ENCODE measurements around the gene MBLAC2. TPM values are rescaled to one million over a fixed set of nuclear protein-coding genes. Genes with fewer than 3 reads are reported as not detected.

The MBLAC2 gene
- 1 to 10 TPM; 3.0 to 6.2 (median 3.8) TPM for polyA plus RNA-seq (ENCODE audit: low read depth in 6 of 6)

DNA sequence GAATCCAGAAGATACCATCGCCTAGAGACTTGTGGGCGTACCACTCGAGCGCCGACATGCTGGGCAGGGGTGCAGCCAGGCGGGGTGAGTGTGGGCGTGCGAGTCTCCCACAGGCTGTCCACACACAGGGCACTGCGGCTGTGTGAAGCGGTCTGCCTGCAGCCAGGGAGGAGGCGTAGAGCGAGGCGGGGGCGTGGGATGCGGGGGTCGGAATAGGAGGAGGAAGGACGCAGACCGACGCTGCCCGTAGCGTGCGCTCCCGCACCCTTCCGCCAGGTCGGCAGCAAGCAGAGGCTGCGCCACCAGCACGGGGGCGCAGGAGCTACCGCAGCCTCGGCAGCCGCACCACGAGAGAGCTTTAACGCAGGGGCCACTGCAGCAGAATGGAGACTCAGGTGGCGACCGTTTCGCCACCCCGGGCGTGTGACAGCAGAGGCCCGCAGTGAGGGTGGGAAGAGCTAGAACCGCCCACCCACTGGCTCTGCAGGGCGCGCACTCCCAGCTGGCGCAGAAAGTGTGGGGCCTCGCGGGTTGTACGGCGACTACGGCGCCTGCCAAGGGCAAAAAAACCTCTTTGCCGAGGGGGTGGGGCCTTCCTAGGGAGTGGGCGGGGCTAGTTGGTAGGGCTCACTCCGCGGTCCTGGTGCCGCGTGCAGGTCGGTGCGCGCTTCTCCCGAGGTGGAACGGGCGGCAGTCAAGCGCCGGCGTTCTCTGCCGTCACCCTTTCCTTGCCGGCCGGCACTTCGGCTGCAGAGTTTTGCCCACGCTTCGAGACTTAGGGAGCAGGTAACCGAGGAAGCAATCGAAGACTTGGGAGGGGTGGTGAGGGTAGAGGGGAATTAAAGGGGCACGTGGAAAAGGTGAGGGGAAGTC is at the start of gene MBLAC2, which contains the start of gene POLR3G:
TSS of gene MBLAC2 (minus strand) at position 537 of the 873 bp plus-strand sequence. CDS start at position 58, 479 bp downstream.
TSS of gene POLR3G (plus strand) at position 630 of the 873 bp plus-strand sequence. CDS start 10,704 bp downstream, outside the sequence.
- peaks cover 30 to 39% (median 35%) of the 10 kb centered on the region in 3 donors for H3K4me1 Mint-ChIP-seq
- no peaks in the 10 kb centered on the region for H3K27me3 Mint-ChIP-seq
- peaks cover 0 to 5% of the 10 kb centered on the region in 2 donors for H3K36me3 Mint-ChIP-seq
- H3K9me3 Mint-ChIP-seq = peaks cover 0 to under 1% (median 0%) of the 10 kb centered on the region in 7 donors
- ATAC-seq (ENCODE audit: low read depth in 2 of 2) (peak; percentile 84 to 86), DNase-seq (peak; percentile 92)
- H3K4me3 Mint-ChIP-seq = peak within 1 kb of the TSS; percentile 92 to 99 (median 98)
- peak within 1 kb of the TSS; percentile 76 to 98 (median 92) for H3K27ac Mint-ChIP-seq

DNA sequence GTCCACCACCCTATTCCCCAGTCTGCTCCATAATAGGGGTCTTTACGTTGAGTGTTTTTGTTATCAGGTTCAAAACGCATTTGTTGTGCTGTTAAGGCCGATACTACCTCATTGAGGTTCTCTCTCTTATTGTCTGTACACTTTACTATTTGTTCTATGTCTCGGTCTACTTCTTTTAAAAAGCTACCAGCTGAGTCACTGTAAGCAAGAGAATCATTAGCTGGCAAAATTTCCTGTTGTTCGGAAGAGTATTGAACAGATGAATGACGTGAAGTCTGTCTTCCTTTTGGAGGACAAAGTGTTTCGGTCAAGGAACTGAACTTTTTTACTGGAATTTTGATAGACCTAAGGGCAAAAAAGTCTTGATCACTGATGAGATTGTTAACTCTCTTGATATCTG is 44.5 kb upstream of the MBLAC2 start:
- no peak for DNase-seq
- H3K27me3 Mint-ChIP-seq = no peaks in the 10 kb centered on the region
- peaks cover 0 to 2% (median 0%) of the 10 kb centered on the region in 7 donors for H3K9me3 Mint-ChIP-seq
- peaks cover 0 to 16% (median 0%) of the 10 kb centered on the region in 3 donors for H3K4me1 Mint-ChIP-seq
- H3K27ac Mint-ChIP-seq = no peak overlapping the region
- ATAC-seq (ENCODE audit: low read depth in 2 of 2) = no peak
- H3K36me3 Mint-ChIP-seq = peaks cover 34 to 35% of the 10 kb centered on the region in 2 donors
- no peak overlapping the region for H3K4me3 Mint-ChIP-seq

DNA sequence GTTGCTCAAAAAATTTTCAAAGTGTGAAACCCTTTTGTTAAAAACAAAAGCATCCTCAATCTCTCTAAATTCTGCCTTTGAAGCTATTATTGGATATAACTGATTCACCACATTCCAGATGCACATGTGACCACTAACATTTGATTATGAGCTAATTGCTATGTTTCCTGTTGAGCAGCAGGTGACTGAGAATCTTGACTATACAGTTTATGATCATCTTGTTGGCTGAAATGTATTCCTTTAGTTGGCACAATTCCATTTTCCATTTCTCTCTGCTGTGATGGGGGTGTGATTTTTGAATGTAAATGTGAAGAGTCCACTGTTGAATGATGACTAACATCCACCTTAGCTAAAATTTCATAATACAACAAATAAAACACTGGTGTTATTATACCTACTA is 44.1 kb upstream of the MBLAC2 start:
- H3K27me3 Mint-ChIP-seq = no peaks in the 10 kb centered on the region
- H3K36me3 Mint-ChIP-seq = peaks cover 34 to 35% of the 10 kb centered on the region in 2 donors
- ATAC-seq (ENCODE audit: low read depth in 2 of 2) (no peak), DNase-seq (no peak)
- H3K9me3 Mint-ChIP-seq = peaks cover 0 to 2% (median 0%) of the 10 kb centered on the region in 7 donors
- peaks cover 0 to 16% (median 0%) of the 10 kb centered on the region in 3 donors for H3K4me1 Mint-ChIP-seq
- H3K27ac Mint-ChIP-seq = peak overlapping the region in 1 of 6 donors; percentile 37
- H3K4me3 Mint-ChIP-seq = no peak overlapping the region

- Mint-ChIP-seq H3K4me1 (peaks cover 0 to 9% (median 0%) of the 10 kb centered on the region in 3 donors), H3K4me3 (no peak overlapping the region), H3K27ac (peak overlapping the region in 2 of 6 donors; percentile 57 to 86), H3K27me3 (no peaks in the 10 kb centered on the region), H3K9me3 (peaks cover 0 to 2% (median 0%) of the 10 kb centered on the region in 7 donors), H3K36me3 (peaks cover 11 to 17% of the 10 kb centered on the region in 2 donors)
- ATAC-seq (ENCODE audit: low read depth in 2 of 2) (no peak), DNase-seq (no peak)
Observed at GRCh38 chr5:90514520-90514919, 39.9 kb upstream of the MBLAC2 start.

GRCh38 chr5:90510438-90510837 is 35.9 kb upstream of the MBLAC2 start:
- Mint-ChIP-seq H3K4me3 (peak overlapping the region in 1 of 8 donors; percentile 53), H3K27ac (no peak overlapping the region), H3K9me3 (peaks cover 0 to 4% (median 0%) of the 10 kb centered on the region in 7 donors), H3K4me1 (no peaks in the 10 kb centered on the region), H3K27me3 (no peaks in the 10 kb centered on the region), H3K36me3 (peaks cover 0 to 19% of the 10 kb centered on the region in 2 donors)
- no peak for ATAC-seq (ENCODE audit: low read depth in 2 of 2)
- DNase-seq = no peak

DNA sequence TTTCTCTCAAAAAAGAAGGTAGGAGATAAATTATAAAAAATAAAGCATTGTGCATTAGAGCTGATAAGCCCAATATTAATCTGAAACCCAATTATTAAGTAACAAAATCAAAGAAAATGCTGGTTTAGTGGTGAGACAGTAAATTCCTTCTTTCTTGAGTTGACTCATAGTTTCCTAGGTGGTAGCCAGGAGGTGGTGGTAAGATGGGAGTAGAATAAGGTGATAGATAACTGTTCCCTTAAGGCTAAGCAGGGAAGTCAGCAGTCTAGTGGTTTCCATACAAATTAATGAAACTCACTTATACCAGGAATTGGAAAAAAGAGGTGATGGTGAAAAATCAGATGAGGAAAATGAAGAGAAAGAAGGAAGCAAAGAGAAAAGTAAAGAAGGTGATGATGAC is 31.6 kb upstream of the MBLAC2 start:
- H3K27me3 Mint-ChIP-seq = no peaks in the 10 kb centered on the region
- H3K4me3 Mint-ChIP-seq = no peak overlapping the region
- no peak for ATAC-seq (ENCODE audit: low read depth in 2 of 2)
- no peak for DNase-seq
- H3K9me3 Mint-ChIP-seq = peaks cover 0 to 4% (median 0%) of the 10 kb centered on the region in 7 donors
- no peaks in the 10 kb centered on the region for H3K4me1 Mint-ChIP-seq
- peak overlapping the region in 1 of 6 donors; percentile 50 for H3K27ac Mint-ChIP-seq
- peaks cover 0 to 13% of the 10 kb centered on the region in 2 donors for H3K36me3 Mint-ChIP-seq

DNA sequence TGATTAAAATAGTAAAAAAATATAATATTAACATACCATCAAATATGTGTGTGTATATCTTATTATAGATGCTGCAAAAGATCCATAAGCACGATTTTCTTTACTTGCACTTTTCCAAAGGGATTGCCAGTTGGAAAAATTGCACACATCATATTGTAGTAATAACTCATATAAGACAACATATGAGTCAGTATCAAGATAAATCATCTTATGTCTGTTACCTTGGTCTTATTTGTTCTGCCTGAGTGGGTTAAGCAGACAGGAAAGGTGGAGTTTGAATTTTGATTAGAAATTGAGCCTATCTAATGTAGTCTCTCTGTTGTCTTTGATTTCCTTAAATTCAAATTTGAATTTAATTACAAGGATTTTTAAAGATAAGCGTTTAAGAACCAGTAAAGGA is 30.2 kb upstream of the MBLAC2 start:
- Mint-ChIP-seq H3K4me3 (no peak overlapping the region), H3K27ac (no peak overlapping the region), H3K36me3 (peaks cover 0 to 13% of the 10 kb centered on the region in 2 donors), H3K9me3 (peaks cover 0 to 4% (median 0%) of the 10 kb centered on the region in 7 donors), H3K4me1 (no peaks in the 10 kb centered on the region), H3K27me3 (no peaks in the 10 kb centered on the region)
- ATAC-seq (ENCODE audit: low read depth in 2 of 2) = no peak
- DNase-seq = no peak

GRCh38 chr5:90503596-90503995 is 29.0 kb upstream of the MBLAC2 start:
- Mint-ChIP-seq H3K9me3 (no peaks in the 10 kb centered on the region), H3K27ac (no peak overlapping the region), H3K4me3 (no peak overlapping the region), H3K27me3 (no peaks in the 10 kb centered on the region), H3K4me1 (no peaks in the 10 kb centered on the region), H3K36me3 (peaks cover 0 to 5% of the 10 kb centered on the region in 2 donors)
- no peak for DNase-seq
- ATAC-seq (ENCODE audit: low read depth in 2 of 2) = no peak

DNA sequence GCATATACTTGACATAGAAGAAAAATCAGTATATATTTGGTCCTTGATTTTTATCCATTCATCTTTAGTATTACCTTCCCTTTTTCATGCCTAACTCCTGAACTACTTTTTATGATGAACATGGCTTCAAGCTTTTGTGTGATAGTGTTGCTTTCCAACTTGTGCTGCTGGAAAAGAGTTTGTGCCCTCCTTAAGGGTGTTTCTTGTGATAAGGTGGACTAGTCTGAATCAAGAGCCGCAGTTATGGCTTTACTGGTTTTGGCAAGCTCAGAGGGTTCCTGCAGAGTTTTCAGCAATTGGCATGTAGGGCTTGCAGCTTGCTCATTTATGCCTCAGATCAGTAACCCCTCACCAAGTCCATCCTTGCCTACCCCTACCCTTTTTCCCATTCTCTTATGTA is 20.6 kb upstream of the MBLAC2 start:
- Mint-ChIP-seq H3K27me3 (no peaks in the 10 kb centered on the region), H3K9me3 (peaks cover 0 to 8% (median 4%) of the 10 kb centered on the region in 7 donors), H3K27ac (no peak overlapping the region), H3K36me3 (peaks cover 4 to 7% of the 10 kb centered on the region in 2 donors), H3K4me3 (no peak overlapping the region), H3K4me1 (no peaks in the 10 kb centered on the region)
- DNase-seq (no peak), ATAC-seq (ENCODE audit: low read depth in 2 of 2) (no peak)

GRCh38 chr5:90494043-90494442 is 19.5 kb upstream of the MBLAC2 start:
- H3K27me3 Mint-ChIP-seq = no peaks in the 10 kb centered on the region
- H3K4me1 Mint-ChIP-seq = no peaks in the 10 kb centered on the region
- no peak for DNase-seq
- no peak for ATAC-seq (ENCODE audit: low read depth in 2 of 2)
- H3K4me3 Mint-ChIP-seq = no peak overlapping the region
- peaks cover 0 to 8% (median 4%) of the 10 kb centered on the region in 7 donors for H3K9me3 Mint-ChIP-seq
- peaks cover 4 to 7% of the 10 kb centered on the region in 2 donors for H3K36me3 Mint-ChIP-seq
- H3K27ac Mint-ChIP-seq = no peak overlapping the region

- Mint-ChIP-seq H3K27ac (no peak overlapping the region), H3K36me3 (peaks cover under 1 to 7% of the 10 kb centered on the region in 2 donors), H3K27me3 (no peaks in the 10 kb centered on the region), H3K9me3 (peaks cover 0 to under 1% (median 0%) of the 10 kb centered on the region in 7 donors), H3K4me1 (no peaks in the 10 kb centered on the region), H3K4me3 (no peak overlapping the region)
- DNase-seq (no peak), ATAC-seq (ENCODE audit: low read depth in 2 of 2) (no peak)
Observed at GRCh38 chr5:90488791-90489190, 14.2 kb upstream of the MBLAC2 start.

- Mint-ChIP-seq H3K36me3 (peaks cover 0 to 6% of the 10 kb centered on the region in 2 donors), H3K27ac (no peak overlapping the region), H3K9me3 (no peaks in the 10 kb centered on the region), H3K4me3 (no peak overlapping the region), H3K27me3 (no peaks in the 10 kb centered on the region), H3K4me1 (no peaks in the 10 kb centered on the region)
- DNase-seq = no peak
- no peak for ATAC-seq (ENCODE audit: low read depth in 2 of 2)
Observed at GRCh38 chr5:90484540-90484939, 10.0 kb upstream of the MBLAC2 start.

GRCh38 chr5:90483206-90483605 is 8.6 kb upstream of the MBLAC2 start:
- H3K36me3 Mint-ChIP-seq = peaks cover 0 to 6% of the 10 kb centered on the region in 2 donors
- no peak overlapping the region for H3K27ac Mint-ChIP-seq
- H3K27me3 Mint-ChIP-seq = no peaks in the 10 kb centered on the region
- no peaks in the 10 kb centered on the region for H3K4me1 Mint-ChIP-seq
- DNase-seq (no peak), ATAC-seq (ENCODE audit: low read depth in 2 of 2) (no peak)
- no peak overlapping the region for H3K4me3 Mint-ChIP-seq
- H3K9me3 Mint-ChIP-seq = no peaks in the 10 kb centered on the region

GRCh38 chr5:90480699-90481098 is 6.1 kb upstream of the MBLAC2 start:
- ATAC-seq (ENCODE audit: low read depth in 2 of 2) (no peak), DNase-seq (no peak)
- Mint-ChIP-seq H3K4me1 (peaks cover 0 to 5% (median 0%) of the 10 kb centered on the region in 3 donors), H3K36me3 (no peaks in the 10 kb centered on the region), H3K27ac (no peak overlapping the region), H3K9me3 (no peaks in the 10 kb centered on the region), H3K27me3 (no peaks in the 10 kb centered on the region), H3K4me3 (no peak overlapping the region)

Data from naive B cell (primary cell).